PFSK-1 (cell line): ENCODE results near the gene SCYGR5.

Source experiments
- FOXP2 ChIP-seq: optimal IDR thresholded peaks from 2 replicates; pipeline ENCODE3; 2011; ENCODE audit warnings: borderline replicate concordance, control low read depth, inconsistent platforms; ENCODE audit not compliant: insufficient read depth; ENCODE audit errors: extremely low read length, extremely low read depth
- POLR2AphosphoS5 ChIP-seq: IDR thresholded peaks from 2 replicates; pipeline ENCODE4 v1.6.1; 2012; ENCODE audit warnings: low read depth, mild to moderate bottlenecking, control low read depth, low read length, moderate library complexity
- SIN3A ChIP-seq: IDR thresholded peaks from 2 replicates; pipeline ENCODE4 v1.6.1; 2012; ENCODE audit warnings: mild to moderate bottlenecking, low read length, moderate library complexity, borderline replicate concordance; ENCODE audit not compliant: insufficient read depth
- TAF1 ChIP-seq: IDR thresholded peaks from 2 replicates; pipeline ENCODE4 v1.6.1; 2012; ENCODE audit warnings: low read length, control low read depth, borderline replicate concordance; ENCODE audit not compliant: insufficient read depth
- TF ChIP-seq, protein P1 (sequence below), 2 experiments: IDR thresholded peaks; 2 replicates each; pipeline versions ENCODE4 v1.6.1 to v1.8.0; 2011 to 2012; ENCODE audit warnings: low read depth in 2 of 2, low read length in 2 of 2, control low read depth in 1 of 2, inconsistent platforms in 1 of 2, mild to moderate bottlenecking in 1 of 2, moderate library complexity in 1 of 2; ENCODE audit not compliant: insufficient read depth in 1 of 2

SCYGR5 gene

GRCh38 chr2:227629435-227629834 is 37.2 kb upstream of the SCYGR5 start:
- TF ChIP-seq TAF1 (no peak), FOXP2 (no peak), POLR2AphosphoS5 (no peak), SIN3A (no peak)
- TF ChIP-seq, protein P1, sequence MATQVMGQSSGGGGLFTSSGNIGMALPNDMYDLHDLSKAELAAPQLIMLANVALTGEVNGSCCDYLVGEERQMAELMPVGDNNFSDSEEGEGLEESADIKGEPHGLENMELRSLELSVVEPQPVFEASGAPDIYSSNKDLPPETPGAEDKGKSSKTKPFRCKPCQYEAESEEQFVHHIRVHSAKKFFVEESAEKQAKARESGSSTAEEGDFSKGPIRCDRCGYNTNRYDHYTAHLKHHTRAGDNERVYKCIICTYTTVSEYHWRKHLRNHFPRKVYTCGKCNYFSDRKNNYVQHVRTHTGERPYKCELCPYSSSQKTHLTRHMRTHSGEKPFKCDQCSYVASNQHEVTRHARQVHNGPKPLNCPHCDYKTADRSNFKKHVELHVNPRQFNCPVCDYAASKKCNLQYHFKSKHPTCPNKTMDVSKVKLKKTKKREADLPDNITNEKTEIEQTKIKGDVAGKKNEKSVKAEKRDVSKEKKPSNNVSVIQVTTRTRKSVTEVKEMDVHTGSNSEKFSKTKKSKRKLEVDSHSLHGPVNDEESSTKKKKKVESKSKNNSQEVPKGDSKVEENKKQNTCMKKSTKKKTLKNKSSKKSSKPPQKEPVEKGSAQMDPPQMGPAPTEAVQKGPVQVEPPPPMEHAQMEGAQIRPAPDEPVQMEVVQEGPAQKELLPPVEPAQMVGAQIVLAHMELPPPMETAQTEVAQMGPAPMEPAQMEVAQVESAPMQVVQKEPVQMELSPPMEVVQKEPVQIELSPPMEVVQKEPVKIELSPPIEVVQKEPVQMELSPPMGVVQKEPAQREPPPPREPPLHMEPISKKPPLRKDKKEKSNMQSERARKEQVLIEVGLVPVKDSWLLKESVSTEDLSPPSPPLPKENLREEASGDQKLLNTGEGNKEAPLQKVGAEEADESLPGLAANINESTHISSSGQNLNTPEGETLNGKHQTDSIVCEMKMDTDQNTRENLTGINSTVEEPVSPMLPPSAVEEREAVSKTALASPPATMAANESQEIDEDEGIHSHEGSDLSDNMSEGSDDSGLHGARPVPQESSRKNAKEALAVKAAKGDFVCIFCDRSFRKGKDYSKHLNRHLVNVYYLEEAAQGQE (IDR thresholded peaks at IDR 0.05; ENCODE audit: insufficient read depth in 1 of 2, low read depth in 2 of 2, low read length in 2 of 2), result no peak

DNA sequence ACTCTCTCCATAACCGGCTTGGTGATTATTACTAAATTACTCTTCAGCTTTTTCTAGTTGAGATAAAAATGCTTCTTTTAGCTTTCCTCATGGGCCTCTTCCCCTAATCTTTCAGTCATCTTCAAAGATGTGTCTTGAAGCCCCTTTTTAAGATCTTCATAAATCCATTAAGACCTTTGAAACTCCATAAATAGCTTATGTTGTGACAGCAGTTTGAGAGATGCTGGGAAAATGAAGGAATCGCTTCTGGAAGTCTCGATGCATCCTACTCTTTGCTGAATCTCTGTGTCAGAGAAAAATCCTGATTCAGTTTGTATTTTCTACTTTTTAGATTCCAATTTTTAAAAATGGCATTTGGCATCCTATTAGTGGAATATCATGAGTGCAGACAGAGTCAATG is 36.3 kb upstream of the SCYGR5 start:
- TF ChIP-seq TAF1, result no peak
- no peak for TF ChIP-seq FOXP2
- TF ChIP-seq POLR2AphosphoS5, result no peak
- no peak for TF ChIP-seq SIN3A
- TF ChIP-seq, protein P1 (IDR thresholded peaks at IDR 0.05; ENCODE audit: insufficient read depth in 1 of 2, low read depth in 2 of 2, low read length in 2 of 2), result no peak

- TF ChIP-seq TAF1, result no peak
- TF ChIP-seq SIN3A, result no peak
- no peak for TF ChIP-seq POLR2AphosphoS5
- TF ChIP-seq FOXP2, result no peak
- TF ChIP-seq, protein P1 (IDR thresholded peaks at IDR 0.05; ENCODE audit: insufficient read depth in 1 of 2, low read depth in 2 of 2, low read length in 2 of 2), result no peak
Observed at GRCh38 chr2:227632827-227633226, 33.8 kb upstream of the SCYGR5 start.

DNA sequence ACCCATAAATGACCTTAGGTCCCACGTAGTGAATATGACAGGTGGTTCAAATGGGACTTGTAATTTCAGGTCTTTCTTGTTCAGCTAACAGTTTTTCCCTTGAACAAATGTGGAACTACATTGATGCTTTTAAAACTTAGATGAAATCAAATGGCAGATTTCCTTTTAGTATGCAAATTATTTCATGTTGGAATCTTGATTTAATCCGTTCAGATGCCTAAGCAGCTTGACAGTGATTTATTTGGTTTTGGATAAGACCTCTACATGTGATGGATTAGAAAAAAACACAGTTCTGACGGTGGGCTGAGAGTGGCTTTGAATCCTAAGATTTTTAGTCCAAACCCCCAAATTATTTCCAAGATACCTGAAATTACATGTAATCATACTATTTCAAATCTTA is 32.4 kb upstream of the SCYGR5 start:
- TF ChIP-seq, protein P1 (IDR thresholded peaks at IDR 0.05; ENCODE audit: insufficient read depth in 1 of 2, low read depth in 2 of 2, low read length in 2 of 2), result no peak
- TF ChIP-seq TAF1 (no peak), FOXP2 (no peak), SIN3A (no peak), POLR2AphosphoS5 (no peak)

- TF ChIP-seq FOXP2 (no peak), SIN3A (no peak), TAF1 (no peak), POLR2AphosphoS5 (no peak)
- TF ChIP-seq, protein P1 (IDR thresholded peaks at IDR 0.05; ENCODE audit: insufficient read depth in 1 of 2, low read depth in 2 of 2, low read length in 2 of 2), result no peak
Observed at GRCh38 chr2:227642656-227643055, 23.9 kb upstream of the SCYGR5 start.
